Endodermal cell (in vitro differentiated cells): ENCODE data around the gene FOXK2. TPM values are rescaled to one million over a fixed set of nuclear protein-coding genes. Genes with fewer than 3 reads are reported as not detected.

Experiments used
- DNase-seq: peaks from one replicate; pipeline ENCODE4 v3.0.0-alpha.2; 2017
- H3K27ac ChIP-seq: 2 replicates; pipeline ENCODE4 v1.5.1; 2013; ENCODE audit warnings: mild to moderate bottlenecking, low read depth, low read length, moderate library complexity
- H3K27me3 ChIP-seq: 2 replicates; pipeline ENCODE4 v1.6.1; 2013; ENCODE audit warnings: mild to moderate bottlenecking, low read length, moderate library complexity; ENCODE audit not compliant: insufficient read depth, control insufficient read depth, poor library complexity, severe bottlenecking
- H3K36me3 ChIP-seq: 2 replicates; pipeline ENCODE4 v1.7.0; 2013; ENCODE audit warnings: mild to moderate bottlenecking, low read length, moderate library complexity; ENCODE audit not compliant: control insufficient read depth, insufficient read depth
- H3K4me1 ChIP-seq: one replicate; pipeline ENCODE4 v1.7.0; 2013; ENCODE audit warnings: low read length; ENCODE audit not compliant: control insufficient read depth, insufficient read depth
- H3K4me3 ChIP-seq: 2 replicates; pipeline ENCODE4 v1.5.1; 2013; ENCODE audit warnings: mild to moderate bottlenecking, low read length, moderate library complexity
- H3K9ac ChIP-seq: 2 replicates; pipeline ENCODE4 v1.6.1; 2013; ENCODE audit warnings: mild to moderate bottlenecking, low read length, moderate library complexity; ENCODE audit not compliant: poor library complexity, severe bottlenecking; ENCODE audit errors: extremely low read depth
- H3K9me3 ChIP-seq: 2 replicates; pipeline ENCODE4 v1.6.1; 2013; ENCODE audit warnings: mild to moderate bottlenecking, low read length, moderate library complexity; ENCODE audit not compliant: control insufficient read depth
- H3K27ac Mint-ChIP-seq: 2 replicates; pipeline ENCODE4 v1.8.0; 2020; ENCODE audit warnings: mixed read lengths
- H3K27me3 Mint-ChIP-seq: 2 replicates; pipeline ENCODE4 v1.8.0; 2021; ENCODE audit warnings: mild to moderate bottlenecking, mixed read lengths; ENCODE audit not compliant: insufficient read depth
- H3K36me3 Mint-ChIP-seq: 2 replicates; pipeline ENCODE4 v1.8.0; 2020; ENCODE audit warnings: low read depth, mixed read lengths
- H3K4me1 Mint-ChIP-seq: 2 replicates; pipeline ENCODE4 v1.8.0; 2020; ENCODE audit warnings: mixed read lengths
- H3K4me3 Mint-ChIP-seq: 2 replicates; pipeline ENCODE4 v1.8.0; 2020; ENCODE audit warnings: mild to moderate bottlenecking, moderate library complexity, mixed read lengths
- H3K9me3 Mint-ChIP-seq: 2 replicates; pipeline ENCODE4 v1.8.0; 2020; ENCODE audit warnings: mild to moderate bottlenecking, mixed read lengths
- WGBS, 2 experiments: methylation state at CpG; one replicate each; pipeline versions ENCODE4 v1.1.5 to v1.1.7; 2013; ENCODE audit warnings: missing lambda C conversion rate in 2 of 2, mixed read lengths in 1 of 2; ENCODE audit not compliant: insufficient coverage in 1 of 2, insufficient read length in 1 of 2; 5-methylcytosine and 5-hydroxymethylcytosine counted together
- total RNA-seq, 2 donors: library from RNA; stranded (reverse); fragmentation: NEBNext Ultra II Directional in 1 of 2; extraction: Animal tissue kit (Norgen Biotek cat#: 25700) in 1 of 2; gene quantifications; 2 replicates in 1 of 2; 3 replicates in 1 of 2; pipeline ENCODE4 v1.2.1, GENCODE V29; 2021
- TF ChIP-seq, protein P1 (sequence below): fragments of 200-600 bp; sonication (generic); conservative IDR thresholded peaks from 2 replicates; pipeline ENCODE4 v1.5.0; 2021; ENCODE audit warnings: antibody characterized with exemption, mild to moderate bottlenecking

The FOXK2 gene
- total RNA-seq, 2 donors from 2014 or later, result 67.2 to 68.1 TPM

GRCh38 chr17:82595893-82596292 lies 76.4 kb downstream of the FOXK2 start:
- H3K36me3 ChIP-seq, result peaks cover 60% of the 10 kb centered on the region
- H3K27me3 ChIP-seq, result no peaks in the 10 kb centered on the region
- H3K27ac ChIP-seq, result no peak overlapping the region
- Mint-ChIP-seq H3K4me1 (no peaks in the 10 kb centered on the region), H3K36me3 (peaks cover 58% of the 10 kb centered on the region), H3K27ac (no peak overlapping the region), H3K4me3 (no peak overlapping the region), H3K27me3 (no peaks in the 10 kb centered on the region), H3K9me3 (no peaks in the 10 kb centered on the region)
- no peak overlapping the region for H3K9ac ChIP-seq
- no peaks in the 10 kb centered on the region for H3K4me1 ChIP-seq
- DNase-seq, result no peak
- no peak overlapping the region for H3K4me3 ChIP-seq
- TF ChIP-seq, protein P1, sequence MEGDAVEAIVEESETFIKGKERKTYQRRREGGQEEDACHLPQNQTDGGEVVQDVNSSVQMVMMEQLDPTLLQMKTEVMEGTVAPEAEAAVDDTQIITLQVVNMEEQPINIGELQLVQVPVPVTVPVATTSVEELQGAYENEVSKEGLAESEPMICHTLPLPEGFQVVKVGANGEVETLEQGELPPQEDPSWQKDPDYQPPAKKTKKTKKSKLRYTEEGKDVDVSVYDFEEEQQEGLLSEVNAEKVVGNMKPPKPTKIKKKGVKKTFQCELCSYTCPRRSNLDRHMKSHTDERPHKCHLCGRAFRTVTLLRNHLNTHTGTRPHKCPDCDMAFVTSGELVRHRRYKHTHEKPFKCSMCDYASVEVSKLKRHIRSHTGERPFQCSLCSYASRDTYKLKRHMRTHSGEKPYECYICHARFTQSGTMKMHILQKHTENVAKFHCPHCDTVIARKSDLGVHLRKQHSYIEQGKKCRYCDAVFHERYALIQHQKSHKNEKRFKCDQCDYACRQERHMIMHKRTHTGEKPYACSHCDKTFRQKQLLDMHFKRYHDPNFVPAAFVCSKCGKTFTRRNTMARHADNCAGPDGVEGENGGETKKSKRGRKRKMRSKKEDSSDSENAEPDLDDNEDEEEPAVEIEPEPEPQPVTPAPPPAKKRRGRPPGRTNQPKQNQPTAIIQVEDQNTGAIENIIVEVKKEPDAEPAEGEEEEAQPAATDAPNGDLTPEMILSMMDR, result no peak
- H3K9me3 ChIP-seq, result no peaks in the 10 kb centered on the region
- WGBS, 2 experiments, result 97 to 100% methylated on average over 9 to 21 of the region's 21 CpGs

DNA sequence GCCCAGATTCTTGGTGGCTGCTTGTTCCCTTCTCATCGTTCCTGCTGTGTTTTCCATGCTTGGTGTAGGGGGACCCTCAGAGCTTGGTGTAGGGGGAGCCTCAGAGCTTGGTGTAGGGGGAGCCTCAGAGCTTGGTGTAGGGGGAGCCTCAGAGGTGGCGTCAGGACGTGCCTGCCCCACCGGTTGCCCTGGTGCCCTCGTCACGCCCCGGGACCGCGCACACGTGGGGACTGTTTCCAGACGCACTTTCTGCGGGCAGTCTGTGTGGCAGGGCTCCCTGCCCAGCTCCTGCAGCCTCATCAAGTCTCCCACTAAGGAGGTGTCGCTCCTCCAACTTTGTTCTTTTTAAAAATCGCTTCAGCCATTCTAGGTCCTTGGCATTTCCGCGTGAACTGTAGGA lies 76.8 kb downstream of the FOXK2 start:
- Mint-ChIP-seq H3K4me3 (no peak overlapping the region), H3K4me1 (no peaks in the 10 kb centered on the region), H3K27ac (no peak overlapping the region), H3K9me3 (no peaks in the 10 kb centered on the region), H3K36me3 (peaks cover 62% of the 10 kb centered on the region), H3K27me3 (no peaks in the 10 kb centered on the region)
- DNase-seq, result no peak
- Histone ChIP-seq H3K27me3 (no peaks in the 10 kb centered on the region), H3K36me3 (peaks cover 60% of the 10 kb centered on the region), H3K9me3 (no peaks in the 10 kb centered on the region), H3K4me1 (no peaks in the 10 kb centered on the region), H3K4me3 (no peak overlapping the region), H3K27ac (no peak overlapping the region), H3K9ac (no peak overlapping the region)
- TF ChIP-seq, protein P1, result no peak
- 88 to 91% methylated on average over 14 to 16 of the region's 16 CpGs for WGBS, 2 experiments

DNA sequence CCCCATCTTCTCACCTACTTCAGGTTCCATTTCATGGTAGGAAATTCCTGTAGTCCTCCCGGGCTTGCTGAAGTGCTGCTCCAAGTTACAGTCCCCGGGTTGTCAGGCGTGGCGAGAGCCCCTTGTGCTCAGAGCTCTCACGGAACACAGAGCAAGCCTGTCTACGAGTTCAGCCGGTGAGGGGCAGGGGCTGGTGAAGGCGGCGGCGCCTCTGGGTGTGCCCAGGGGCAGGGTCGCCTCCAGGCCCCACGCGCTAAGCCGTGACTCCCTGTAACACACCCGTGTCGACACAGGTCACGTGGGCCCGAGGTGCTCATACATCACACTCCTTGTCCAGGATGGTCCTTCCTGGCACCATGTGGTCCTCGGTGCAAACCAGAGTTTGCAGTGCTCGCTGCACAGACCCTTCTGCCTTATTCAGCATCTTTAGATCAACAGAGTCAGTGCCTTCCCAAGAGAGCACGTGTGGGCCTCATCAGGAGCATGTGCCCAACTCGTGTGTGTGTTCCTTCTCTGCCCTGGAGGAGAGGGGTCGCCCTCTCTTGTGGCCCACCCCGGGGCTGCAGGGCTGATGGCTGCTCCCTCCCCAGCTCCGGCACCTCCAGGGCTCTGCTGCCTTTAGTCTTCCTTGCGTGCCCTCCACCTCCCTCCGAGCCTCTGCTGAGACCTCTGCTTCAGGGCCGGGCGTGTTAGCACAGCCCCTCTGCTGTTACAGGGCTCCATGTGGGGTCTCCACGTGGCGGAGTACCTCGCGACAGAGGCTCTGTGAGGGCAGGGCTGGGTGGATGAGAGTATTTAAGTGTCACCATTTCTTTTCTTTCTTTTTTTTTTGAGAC lies 77.5 kb downstream of the FOXK2 start:
- Histone ChIP-seq H3K9me3 (no peaks in the 10 kb centered on the region), H3K4me1 (no peaks in the 10 kb centered on the region), H3K4me3 (no peak overlapping the region), H3K9ac (no peak overlapping the region), H3K27ac (no peak overlapping the region), H3K36me3 (peaks cover 68% of the 10 kb centered on the region), H3K27me3 (no peaks in the 10 kb centered on the region)
- TF ChIP-seq, protein P1, result no peak
- WGBS, 2 experiments, result 94 to 95% methylated on average over 28 to 33 of the region's 33 CpGs
- Mint-ChIP-seq H3K4me1 (no peaks in the 10 kb centered on the region), H3K27me3 (no peaks in the 10 kb centered on the region), H3K4me3 (no peak overlapping the region), H3K36me3 (peaks cover 66% of the 10 kb centered on the region), H3K27ac (no peak overlapping the region), H3K9me3 (no peaks in the 10 kb centered on the region)
- no peak for DNase-seq
